Heart right ventricle (tissue), 16 donors: Measurements from ENCODE around the gene PEX14. TPM values are rescaled to one million over a fixed set of nuclear protein-coding genes. Genes with fewer than 3 reads are reported as not detected.

Source experiments
- ATAC-seq, 8 donors: fragments of 200-7000 bp; cut with Tn5 transposase; one replicate each; pipeline ENCODE4 v1.9.1; 2020; ENCODE audit warnings: mild to moderate bottlenecking in 8 of 8, moderate library complexity in 8 of 8, moderate number of reproducible peaks in 1 of 8
- DNase-seq, 2 donors: peaks; one replicate each; pipeline ENCODE4 v3.0.0-alpha.2; 2020
- H3K27ac ChIP-seq, 10 donors: fragments of 200-600 bp; sonication (generic) in 2 of 10; one replicate each; pipeline versions ENCODE4 v1.5.0 to v1.8.0; 2020 to 2022; ENCODE audit warnings: mild to moderate bottlenecking in 3 of 10
- H3K27me3 ChIP-seq, 7 donors: fragments of 200-600 bp; one replicate each; pipeline ENCODE4 v1.8.0; 2021 to 2022; ENCODE audit warnings: mild to moderate bottlenecking in 2 of 7
- H3K36me3 ChIP-seq, 9 donors: fragments of 200-600 bp; sonication (generic) in 1 of 9; one replicate each; pipeline versions ENCODE4 v1.5.0 to v1.8.0; 2020 to 2022; ENCODE audit warnings: mild to moderate bottlenecking in 2 of 9
- H3K4me1 ChIP-seq, 9 donors: fragments of 200-600 bp; sonication (generic) in 1 of 9; one replicate each; pipeline versions ENCODE4 v1.5.0 to v1.8.0; 2020 to 2022; ENCODE audit warnings: mild to moderate bottlenecking in 4 of 9
- H3K4me3 ChIP-seq, 10 donors: fragments of 200-600 bp; sonication (generic) in 2 of 10; one replicate each; pipeline versions ENCODE4 v1.5.0 to v1.8.0; 2020 to 2022; ENCODE audit warnings: mild to moderate bottlenecking in 7 of 10, moderate library complexity in 2 of 10
- H3K9me3 ChIP-seq, 11 donors: fragments of 200-600 bp in 10 of 11; sonication (generic) in 2 of 11; one replicate each; pipeline versions ENCODE4 v1.5.0 to v1.8.0; 2013 to 2022; ENCODE audit warnings: mild to moderate bottlenecking in 2 of 11, control low read depth in 1 of 11, moderate library complexity in 1 of 11
- CTCF ChIP-seq, 9 donors: fragments of 200-600 bp; sonication (generic) in 2 of 9; IDR thresholded peaks; one replicate each; pipeline versions ENCODE4 v1.5.0 to v1.8.0; 2021 to 2022; ENCODE audit warnings: antibody characterized with exemption in 9 of 9, mild to moderate bottlenecking in 5 of 9, moderate library complexity in 1 of 9
- WGBS, 2 donors: extraction: QIAGEN DNeasy Blood & Tissue Kit; methylation state at CpG; one replicate each; pipeline ENCODE4 v1.1.7; 2013; ENCODE audit warnings: inconsistent platforms in 1 of 2; 5-methylcytosine and 5-hydroxymethylcytosine counted together
- intact Hi-C, 10 donors: fragments of 100-400 bp; cut with DNase I; formaldehyde crosslinking; loops; one replicate each; pipeline versions ENCODE4 v1.11.1 to v1.14.2; 2022
- polyA plus RNA-seq, 2 donors: library from polyadenylated mRNA; stranded (reverse); fragments of 200-250 nt; gene quantifications; one replicate each; pipeline ENCODE4 v1.2.3, GENCODE V29; 2013
- total RNA-seq, 10 donors: library from RNA; stranded (reverse); fragmentation: NEBNext Ultra II Directional in 3 of 10; extraction: Animal tissue kit (Norgen Biotek cat#: 25700) in 3 of 10; gene quantifications; one replicate each; pipeline versions ENCODE4 v1.2.1 to v1.2.4, GENCODE V29; 2021 to 2023
- donor health status: Arrhythmogenic right ventricular cardiomyopathy.
- donor health status: ischemic (EF 13 %, LVEDD 7.1; RV severe dilation, severe dysfunction).
- donor health status: healthy with polysubstance abuse.
- donor health status: DM: no; HTN: yes; CAD: no.
- donor health status: DM: no; HTN: no; CAD: no.
- donor health status: ischemic (EF 25% LVEDD 6.9; RV normal size, moderate dysfunction).
- donor health status: ischemic (EF 25% LVEDD 5.7; RV mildly dilated, moderate dysfunction).
- donor health status: healthy.
- donor health status: DM: yes; HTN: yes; CAD: no.
- donor health status: Ischemic cardiomyopathy.
- donor health status: ischemic (EF 35%, LVEDD 5.7; RV mildly dilated, moderate dysfunction).
- donor health status: nonischemic (EF 11% LVEDD 7.7; RV severe dilation, severe dysfunction).
- donor health status: DM: yes; HTN: yes; CAD: no.
- donor health status: PGD.
- donor health status: ischemic (EF 29% LVEDD 5.4; RV normal size, mild dysfunction).
- donor health status: nonischemic (EF 23%, LVEDD 6.1; RV moderate dilation, normal function).

PEX14 gene
- total and polyA plus RNA-seq, 12 donors = 17.1 to 31.9 (median 21.1) TPM

GRCh38 chr1:10561955-10562354 is 87.2 kb downstream of the PEX14 start:
- intact Hi-C loops = no loop called here
- H3K9me3 ChIP-seq = peaks cover 0 to 17% (median 9%) of the 10 kb centered on the region in 11 donors
- no peak overlapping the region for H3K4me3 ChIP-seq
- no peak for TF ChIP-seq CTCF (IDR thresholded peaks at IDR 0.05)
- H3K27me3 ChIP-seq = no peaks in the 10 kb centered on the region
- H3K4me1 ChIP-seq = peaks cover 0 to 8% (median 0%) of the 10 kb centered on the region in 9 donors
- DNase-seq (no peak), ATAC-seq (no peak)
- no peaks in the 10 kb centered on the region for H3K36me3 ChIP-seq
- no peak overlapping the region for H3K27ac ChIP-seq
- 95 to 97% methylated on average over 3 of the region's 3 CpGs for WGBS, 2 donors

GRCh38 chr1:10564063-10564462 is 89.3 kb downstream of the PEX14 start:
- ATAC-seq (no peak), DNase-seq (no peak)
- peaks cover 0 to 10% (median 0%) of the 10 kb centered on the region in 9 donors for H3K4me1 ChIP-seq
- H3K27ac ChIP-seq = no peak overlapping the region
- no peak overlapping the region for H3K4me3 ChIP-seq
- H3K36me3 ChIP-seq = no peaks in the 10 kb centered on the region
- WGBS, 2 donors = 95 to 96% methylated on average over 2 of the region's 2 CpGs
- peaks cover 0 to 18% (median 9%) of the 10 kb centered on the region in 11 donors for H3K9me3 ChIP-seq
- no peaks in the 10 kb centered on the region for H3K27me3 ChIP-seq
- TF ChIP-seq CTCF (IDR thresholded peaks at IDR 0.05) = no peak
- intact Hi-C loops = no loop called here

GRCh38 chr1:10569531-10569930 is 94.8 kb downstream of the PEX14 start:
- Histone ChIP-seq H3K27ac (no peak overlapping the region), H3K27me3 (no peaks in the 10 kb centered on the region), H3K36me3 (no peaks in the 10 kb centered on the region), H3K9me3 (peaks cover 0 to 17% (median 1%) of the 10 kb centered on the region in 11 donors), H3K4me1 (peaks cover 0 to 6% (median 0%) of the 10 kb centered on the region in 9 donors), H3K4me3 (no peak overlapping the region)
- ATAC-seq (no peak), DNase-seq (no peak)
- WGBS, 2 donors = 97 to 99% methylated on average over 1 of the region's 1 CpG
- intact Hi-C loops = no loop called here
- no peak for TF ChIP-seq CTCF (IDR thresholded peaks at IDR 0.05)

GRCh38 chr1:10575616-10576015 is 100.9 kb downstream of the PEX14 start:
- intact Hi-C loops = no loop called here
- Histone ChIP-seq H3K9me3 (no peaks in the 10 kb centered on the region), H3K27ac (no peak overlapping the region), H3K27me3 (no peaks in the 10 kb centered on the region), H3K36me3 (peaks cover 0 to 5% (median 0%) of the 10 kb centered on the region in 9 donors), H3K4me3 (no peak overlapping the region), H3K4me1 (no peaks in the 10 kb centered on the region)
- no peak for TF ChIP-seq CTCF (IDR thresholded peaks at IDR 0.05)
- no peak for ATAC-seq
- no peak for DNase-seq
- 67 to 92% methylated on average over 1 of the region's 1 CpG for WGBS, 2 donors
